GM12891 (cell line): Measurements from ENCODE around the gene UNC5A.

ENCODE experiments used
- DNase-seq: peaks from one replicate; pipeline ENCODE4 v3.0.0; 2011; ENCODE audit warnings: low spot score; ENCODE audit not compliant: insufficient read length
- FAIRE-seq: peaks from 2 replicates; lab custom pipeline; 2011; peaks lifted over from hg19 to GRCh38; lab: Jason Lieb, UNC
- PAX5 ChIP-seq: IDR thresholded peaks from 2 replicates; pipeline ENCODE4 v1.6.1; 2011; ENCODE audit warnings: low read length, moderate library complexity, mild to moderate bottlenecking; ENCODE audit not compliant: insufficient read depth, severe bottlenecking
- POLR2A ChIP-seq: IDR thresholded peaks from 2 replicates; pipeline ENCODE4 v1.6.1; 2011; ENCODE audit warnings: low read depth, low read length, control low read depth
- POLR2AphosphoS5 ChIP-seq: IDR thresholded peaks from 2 replicates; pipeline ENCODE4 v1.6.1; 2011; ENCODE audit warnings: low read depth, low read length, control low read depth
- POU2F2 ChIP-seq: IDR thresholded peaks from 2 replicates; pipeline ENCODE4 v1.6.1; 2011; ENCODE audit warnings: low read depth, mild to moderate bottlenecking, control low read depth, low read length, moderate library complexity
- SPI1 ChIP-seq: IDR thresholded peaks from 2 replicates; pipeline ENCODE4 v1.6.1; 2011; ENCODE audit warnings: low read depth, low read length, control low read depth
- TAF1 ChIP-seq: IDR thresholded peaks from 2 replicates; pipeline ENCODE4 v1.6.1; 2011; ENCODE audit warnings: low read depth, low read length, control low read depth

Gene UNC5A

GRCh38 chr5:176856746-176857145 is 46.4 kb downstream of the UNC5A start:
- TF ChIP-seq SPI1, result no peak
- no peak for TF ChIP-seq POLR2AphosphoS5
- TF ChIP-seq POU2F2, result no peak
- TF ChIP-seq TAF1, result no peak
- TF ChIP-seq POLR2A, result no peak
- FAIRE-seq (no peak), DNase-seq (no peak)

- TF ChIP-seq PAX5 (no peak), SPI1 (no peak), TAF1 (no peak), POLR2AphosphoS5 (no peak), POLR2A (no peak), POU2F2 (no peak)
- no peak for FAIRE-seq
- DNase-seq, result no peak
These were observed 47.0 kb downstream of the UNC5A start for GRCh38 chr5:176857216-176857893.

- FAIRE-seq (no peak), DNase-seq (no peak)
- no peak for TF ChIP-seq TAF1
- TF ChIP-seq SPI1, result no peak
- TF ChIP-seq POLR2AphosphoS5, result no peak
- no peak for TF ChIP-seq POU2F2
- no peak for TF ChIP-seq PAX5
- no peak for TF ChIP-seq POLR2A
These were observed 47.5 kb downstream of the UNC5A start for GRCh38 chr5:176857894-176858273.

DNA sequence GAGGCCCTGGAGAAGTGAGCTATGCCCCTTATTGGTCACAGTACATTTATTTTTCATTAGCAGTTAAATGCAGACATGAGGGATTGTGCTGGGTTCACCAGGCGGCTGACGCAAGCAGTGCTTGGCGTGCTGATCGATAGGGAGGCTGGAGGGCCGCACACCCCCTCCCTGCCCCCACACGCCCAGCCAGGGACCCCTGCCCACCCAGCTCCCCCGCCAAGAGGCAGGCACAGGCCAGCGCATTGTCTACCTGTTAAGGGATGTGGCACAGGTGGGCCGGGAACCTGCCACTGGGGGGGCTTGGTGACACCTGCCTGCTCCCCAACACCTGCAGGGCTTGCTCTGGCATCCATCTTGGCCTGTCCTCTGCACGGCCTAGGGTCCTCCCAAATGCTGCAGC is 49.6 kb downstream of the UNC5A start:
- FAIRE-seq (no peak), DNase-seq (no peak)
- TF ChIP-seq PAX5, result no peak
- no peak for TF ChIP-seq TAF1
- TF ChIP-seq POLR2AphosphoS5, result no peak
- TF ChIP-seq POLR2A, result no peak
- TF ChIP-seq POU2F2, result no peak
- TF ChIP-seq SPI1, result no peak

DNA sequence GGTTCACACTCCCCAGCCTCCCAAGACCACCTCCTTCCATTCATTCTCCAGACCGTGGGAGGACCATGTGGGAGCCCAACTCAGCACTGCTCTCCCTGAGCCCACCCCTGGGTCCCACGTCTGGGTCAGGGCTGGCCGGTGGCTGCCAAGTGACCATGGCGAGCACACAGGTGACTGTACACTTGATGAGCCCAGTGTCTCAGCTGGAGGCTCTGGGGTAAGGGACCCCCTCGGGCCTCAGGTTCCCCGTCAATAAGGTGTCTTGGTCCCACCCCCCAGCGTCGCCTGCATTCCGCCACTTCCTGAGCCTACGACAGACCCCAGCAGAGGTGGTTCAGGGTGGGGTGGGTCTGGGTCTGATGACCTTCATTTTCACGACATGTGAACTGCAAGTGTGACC is 50.0 kb downstream of the UNC5A start:
- TF ChIP-seq POLR2AphosphoS5 (no peak), TAF1 (no peak), SPI1 (no peak), POLR2A (no peak), PAX5 (no peak), POU2F2 (no peak)
- FAIRE-seq (no peak), DNase-seq (no peak)

GRCh38 chr5:176861276-176861675 is 50.9 kb downstream of the UNC5A start:
- no peak for TF ChIP-seq TAF1
- no peak for TF ChIP-seq POU2F2
- no peak for TF ChIP-seq POLR2AphosphoS5
- TF ChIP-seq SPI1, result no peak
- TF ChIP-seq POLR2A, result no peak
- no peak for TF ChIP-seq PAX5
- DNase-seq (no peak), FAIRE-seq (no peak)

GRCh38 chr5:176862330-176862995 is 52.1 kb downstream of the UNC5A start:
- DNase-seq (no peak), FAIRE-seq (no peak)
- TF ChIP-seq SPI1 (no peak), POLR2A (no peak), POLR2AphosphoS5 (no peak), POU2F2 (no peak), TAF1 (no peak), PAX5 (no peak)

- FAIRE-seq (no peak), DNase-seq (no peak)
- no peak for TF ChIP-seq PAX5
These were observed 52.8 kb downstream of the UNC5A start for GRCh38 chr5:176863041-176863764.

DNA sequence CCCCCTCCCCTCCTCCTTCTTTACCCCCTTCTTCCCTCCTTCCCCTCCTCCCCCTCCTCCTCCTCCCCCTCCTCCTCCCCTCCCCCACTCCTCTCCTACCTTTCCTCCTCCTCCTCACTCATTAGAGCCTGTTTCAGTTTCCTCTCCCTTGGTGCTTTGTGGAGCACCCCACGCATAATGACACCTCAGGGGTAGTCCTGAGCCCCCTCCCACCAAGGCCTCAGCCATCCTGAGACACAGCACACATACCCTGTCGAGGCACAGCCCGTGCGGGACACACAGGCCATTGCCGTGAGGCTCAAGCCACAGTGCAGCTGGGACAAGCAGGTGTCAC is 53.4 kb downstream of the UNC5A start:
- DNase-seq (no peak), FAIRE-seq (no peak)
- TF ChIP-seq POLR2A, result no peak
- no peak for TF ChIP-seq POU2F2
- no peak for TF ChIP-seq PAX5
- TF ChIP-seq TAF1, result no peak
- no peak for TF ChIP-seq SPI1
- no peak for TF ChIP-seq POLR2AphosphoS5

GRCh38 chr5:176864755-176865154 is 54.4 kb downstream of the UNC5A start:
- TF ChIP-seq POU2F2, result no peak
- no peak for TF ChIP-seq PAX5
- no peak for TF ChIP-seq SPI1
- no peak for TF ChIP-seq POLR2AphosphoS5
- no peak for TF ChIP-seq TAF1
- TF ChIP-seq POLR2A, result no peak
- no peak for DNase-seq
- FAIRE-seq, result no peak
